GM19035 (cell line): ENCODE data around the gene C1QB.

Experiments used
- ATAC-seq: cut with Tn5 transposase; IDR thresholded peaks from one replicate; pipeline ENCODE4 v1.9.1; 2021; ENCODE audit not compliant: unreplicated experiment

Gene C1QB, protein sequence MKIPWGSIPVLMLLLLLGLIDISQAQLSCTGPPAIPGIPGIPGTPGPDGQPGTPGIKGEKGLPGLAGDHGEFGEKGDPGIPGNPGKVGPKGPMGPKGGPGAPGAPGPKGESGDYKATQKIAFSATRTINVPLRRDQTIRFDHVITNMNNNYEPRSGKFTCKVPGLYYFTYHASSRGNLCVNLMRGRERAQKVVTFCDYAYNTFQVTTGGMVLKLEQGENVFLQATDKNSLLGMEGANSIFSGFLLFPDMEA

DNA sequence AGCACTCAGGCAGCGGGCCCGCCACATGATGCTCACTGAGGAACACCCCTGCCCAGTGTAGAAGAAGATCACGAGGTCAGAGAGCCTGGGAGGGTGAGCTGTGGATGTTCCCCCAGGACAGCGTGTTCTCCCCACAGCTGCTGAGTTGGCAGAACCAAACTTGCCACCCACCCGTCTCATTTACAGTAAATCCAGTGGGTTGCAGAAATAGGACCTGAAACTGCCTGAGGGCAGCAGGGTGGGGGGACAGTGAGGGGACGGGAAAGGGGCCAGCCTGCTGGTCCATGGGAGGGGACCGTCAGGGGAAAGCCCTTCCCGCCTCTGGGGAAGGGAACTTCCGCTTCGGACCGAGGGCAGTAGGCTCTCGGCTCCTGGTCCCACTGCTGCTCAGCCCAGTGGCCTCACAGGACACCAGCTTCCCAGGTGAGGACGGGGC lies at the start of gene C1QB:
TSS of gene C1QB (plus strand) at position 356 of the 436 bp plus-strand sequence. CDS start 6,227 bp downstream, outside the sequence.
- ATAC-seq: no peak

DNA sequence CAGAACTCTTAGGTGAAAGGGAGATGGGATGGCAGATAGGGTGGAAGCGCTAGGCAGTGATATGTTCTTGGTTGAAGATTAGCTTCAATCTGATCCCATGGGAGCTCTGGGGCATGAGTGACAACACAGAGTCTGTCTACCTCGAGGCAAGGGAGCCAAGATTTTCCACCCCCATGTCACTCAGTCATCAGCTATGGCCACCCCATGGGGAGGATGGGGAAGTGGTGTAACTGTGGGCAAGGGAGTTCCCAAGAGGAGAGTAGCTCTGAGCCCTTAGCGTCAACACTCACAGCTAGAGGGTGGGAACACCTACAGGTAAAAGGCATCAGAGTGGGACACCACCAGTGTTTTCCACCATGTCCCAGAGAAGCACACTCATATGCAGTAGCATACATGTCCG lies 46.9 kb upstream of the C1QB start:
- ATAC-seq: no peak

DNA sequence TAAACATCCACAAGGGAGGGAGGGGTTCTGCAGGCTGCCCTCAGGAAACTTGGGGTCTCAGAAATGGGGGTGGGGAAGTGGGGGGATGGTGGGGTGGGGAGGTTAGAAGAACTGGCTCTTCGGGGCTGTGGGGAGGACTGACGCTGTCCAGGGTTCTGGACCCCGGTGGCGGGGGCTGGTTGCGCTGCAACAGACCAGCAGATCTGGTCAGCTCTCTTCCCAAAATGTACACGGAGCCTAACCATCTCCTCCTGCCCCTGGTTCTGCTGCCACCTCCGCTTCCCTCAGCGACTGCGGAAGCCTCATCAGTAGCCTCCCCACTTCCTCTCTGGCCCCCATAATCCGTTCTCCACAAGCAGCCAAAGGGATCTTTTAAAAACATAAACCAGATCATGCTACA lies 45.9 kb upstream of the C1QB start:
- ATAC-seq: no peak

DNA sequence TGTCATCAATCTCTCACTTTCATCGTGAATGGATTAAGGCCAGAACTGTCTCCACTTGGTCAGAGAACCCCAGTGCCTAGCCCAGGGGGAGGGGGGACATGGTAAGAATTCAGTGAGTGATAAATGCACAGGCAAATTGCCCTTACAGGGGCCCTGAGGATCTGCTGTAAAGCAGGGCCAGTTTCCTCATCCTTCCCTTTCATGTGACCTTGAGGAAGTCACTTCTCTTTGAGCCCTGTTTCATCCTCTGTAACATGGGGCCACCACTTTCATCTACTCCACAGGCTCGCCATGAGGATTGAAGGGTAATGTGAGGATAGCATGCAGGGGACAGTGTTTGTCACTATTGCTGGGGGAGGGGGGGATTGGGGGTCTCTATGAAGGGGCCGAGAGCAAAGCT lies 44.7 kb upstream of the C1QB start:
- no peak for ATAC-seq

DNA sequence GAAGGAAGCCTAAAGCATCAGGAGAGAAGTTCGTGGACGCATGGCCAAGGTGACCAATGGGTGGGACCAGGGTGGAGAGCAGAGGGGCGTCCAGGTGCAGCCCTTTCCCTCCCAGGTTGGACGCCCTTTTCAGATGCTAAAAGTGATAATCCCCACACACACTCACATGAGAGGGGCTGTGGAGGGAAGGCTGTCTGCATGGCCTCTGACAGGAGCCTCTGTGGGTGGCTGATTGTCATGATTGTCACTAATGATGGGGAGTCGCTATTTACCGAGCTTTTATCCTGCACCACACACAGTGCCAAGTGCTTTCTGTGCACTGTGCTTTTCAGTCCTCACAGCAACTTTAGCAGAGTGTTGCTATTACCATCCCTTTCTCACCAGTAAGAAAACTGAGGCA lies 43.7 kb upstream of the C1QB start:
- ATAC-seq: no peak

DNA sequence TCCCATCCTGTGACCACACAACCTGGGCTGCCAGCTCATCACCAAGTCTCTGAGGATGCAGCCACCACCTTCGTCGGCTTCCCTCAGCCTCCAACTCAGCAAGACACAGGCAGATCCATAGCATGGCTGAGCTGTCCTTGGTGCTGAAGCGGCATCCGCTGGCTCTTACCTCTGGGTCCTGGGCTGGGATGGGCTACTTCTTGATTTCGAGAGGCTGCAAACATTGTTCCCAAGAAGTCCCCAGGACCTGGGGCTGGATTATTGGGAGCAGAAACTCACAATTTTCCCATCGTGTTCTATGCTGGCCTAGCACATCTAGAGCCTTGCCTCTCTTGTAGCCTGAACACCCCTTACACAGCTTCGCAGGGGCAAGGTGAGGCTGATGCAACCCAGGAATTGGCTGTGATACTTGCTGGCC lies 41.5 kb upstream of the C1QB start:
- no peak for ATAC-seq

DNA sequence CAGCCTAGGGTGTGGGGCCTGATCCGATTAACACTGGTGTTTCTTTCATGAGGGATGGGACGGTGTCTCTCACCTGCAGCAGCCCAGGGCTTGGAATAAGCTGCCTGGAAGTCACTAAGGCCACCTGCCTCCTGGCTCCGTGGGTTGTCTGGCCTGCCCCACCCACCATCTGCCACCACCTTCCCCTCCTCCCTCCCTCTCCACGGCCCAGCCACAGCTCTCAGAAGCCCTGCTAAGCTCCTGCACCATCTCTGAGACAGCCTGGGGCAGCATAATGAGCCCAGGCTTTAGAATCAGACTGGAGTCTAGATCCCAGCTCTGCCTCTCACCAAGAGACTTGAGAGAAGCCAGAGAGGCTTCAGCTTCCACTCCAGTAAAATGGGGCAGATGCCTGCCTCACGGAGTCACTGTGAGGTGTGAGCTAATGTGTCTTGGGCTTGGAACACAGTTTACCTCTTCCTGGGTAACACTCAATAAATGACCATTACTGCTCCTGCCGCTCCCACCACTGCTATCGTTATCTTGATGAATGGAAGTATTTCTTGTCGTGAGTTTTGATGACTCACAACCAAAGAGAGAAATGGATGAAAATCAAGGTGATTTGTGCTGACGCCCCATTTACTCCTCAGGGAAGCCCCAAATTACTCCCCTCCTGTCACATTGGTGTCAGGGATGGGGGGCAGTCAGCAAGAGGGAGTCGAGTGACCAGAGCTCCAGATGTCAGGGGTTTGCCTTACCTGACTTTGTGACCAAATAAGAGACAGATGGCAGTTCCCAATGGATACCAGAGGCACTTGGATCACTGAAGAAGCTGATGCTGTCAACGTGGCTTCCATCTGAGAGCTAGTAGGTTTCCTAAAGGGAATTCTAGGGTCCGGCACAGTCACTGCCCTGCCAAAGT lies 40.1 kb upstream of the C1QB start:
- no peak for ATAC-seq

DNA sequence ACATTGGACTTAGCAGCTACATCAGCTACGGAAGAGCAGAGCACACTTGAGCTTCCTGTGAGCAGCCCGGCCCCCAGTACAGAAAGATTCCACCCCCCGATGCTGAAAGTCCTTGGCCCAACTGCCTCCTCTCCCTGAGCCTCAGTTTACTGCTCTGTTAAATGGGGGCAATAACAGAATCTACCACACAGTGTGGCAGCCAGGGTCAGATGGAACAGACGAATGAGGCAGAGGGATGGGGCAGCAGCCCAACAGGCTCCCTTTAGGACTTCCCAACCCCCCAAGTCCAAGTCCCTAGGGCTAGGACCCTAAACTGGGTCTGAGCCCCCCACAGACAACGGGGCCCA lies 39.5 kb upstream of the C1QB start:
- ATAC-seq: no peak

DNA sequence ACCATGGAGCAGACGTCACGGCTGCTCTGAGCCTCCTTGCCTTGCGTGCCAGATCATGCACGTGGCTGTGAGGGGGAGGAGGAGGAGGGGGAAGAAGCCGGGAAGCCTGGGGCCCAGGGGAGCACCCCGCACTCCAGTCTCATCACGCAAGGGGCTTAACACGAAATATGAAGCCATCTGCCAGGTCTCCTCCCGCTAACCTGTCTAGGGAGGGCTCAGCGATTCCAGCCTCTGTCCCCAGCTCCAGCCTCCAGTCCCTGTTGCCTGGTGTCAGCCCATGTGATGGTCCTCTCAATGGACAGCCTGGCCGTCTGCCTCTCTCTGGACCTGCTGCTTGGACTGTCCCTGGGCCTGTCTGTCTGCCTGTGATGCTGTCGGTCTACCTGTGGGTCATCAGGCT lies 39.1 kb upstream of the C1QB start:
- ATAC-seq: no peak

DNA sequence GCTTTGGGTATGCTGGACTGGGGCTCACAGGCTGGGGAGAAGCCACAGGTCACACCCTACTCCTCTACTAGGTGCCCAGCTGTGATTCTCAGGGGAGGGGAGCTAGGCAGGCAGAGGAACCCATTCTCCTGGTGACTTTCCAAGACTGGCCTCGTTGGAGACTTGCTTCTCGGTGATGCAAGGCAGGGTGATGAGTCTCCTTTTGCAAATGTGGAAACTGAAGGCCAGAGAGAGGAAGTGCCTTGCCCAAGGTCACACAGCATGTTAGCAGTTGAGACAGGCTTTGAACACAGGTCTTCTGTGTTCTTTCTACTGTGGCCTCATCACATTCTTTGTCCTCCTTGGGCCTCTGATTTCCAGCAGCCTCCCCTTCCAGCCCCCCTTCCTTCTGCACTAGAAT lies 37.1 kb upstream of the C1QB start:
- ATAC-seq: no peak

DNA sequence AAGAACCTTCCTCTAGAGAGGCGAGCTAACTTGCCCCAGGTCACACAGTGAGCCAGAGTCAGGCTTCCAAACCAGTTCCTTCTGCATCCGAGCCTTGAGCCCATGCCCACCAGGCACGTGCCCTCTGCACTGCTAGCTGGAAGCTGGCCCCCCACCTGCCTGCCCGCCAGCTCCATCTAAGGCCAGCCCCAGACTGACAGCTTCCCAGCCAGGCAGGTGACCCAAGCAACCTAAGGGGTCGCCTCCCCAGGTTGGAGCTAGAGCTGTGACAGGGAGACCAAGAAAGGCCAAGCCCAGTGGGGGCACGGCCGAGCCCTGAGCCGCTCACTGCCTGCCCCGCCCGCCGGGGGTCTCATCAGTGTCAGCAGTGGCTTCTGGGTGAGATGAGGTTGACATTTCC lies 36.5 kb upstream of the C1QB start:
- ATAC-seq: no peak

DNA sequence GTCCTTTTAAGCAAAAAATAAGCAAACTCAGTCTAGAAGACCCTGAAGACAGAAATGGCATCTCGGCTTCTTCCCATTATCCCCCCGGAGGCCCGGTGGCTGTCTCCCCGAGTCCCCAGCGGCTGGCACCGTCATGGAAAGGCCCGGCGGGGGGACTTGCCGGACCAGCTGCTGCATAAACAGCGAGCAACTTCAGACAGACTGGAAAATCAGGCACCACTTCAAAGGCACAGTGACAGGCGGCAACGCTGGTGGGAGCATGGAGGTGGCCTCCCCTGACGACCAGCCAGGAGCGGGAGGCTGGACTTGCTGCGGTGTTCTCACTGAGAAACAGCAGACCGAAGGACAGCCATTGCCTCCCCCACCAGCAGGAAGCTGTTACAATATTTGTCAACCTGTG lies 35.0 kb upstream of the C1QB start:
- ATAC-seq: no peak

DNA sequence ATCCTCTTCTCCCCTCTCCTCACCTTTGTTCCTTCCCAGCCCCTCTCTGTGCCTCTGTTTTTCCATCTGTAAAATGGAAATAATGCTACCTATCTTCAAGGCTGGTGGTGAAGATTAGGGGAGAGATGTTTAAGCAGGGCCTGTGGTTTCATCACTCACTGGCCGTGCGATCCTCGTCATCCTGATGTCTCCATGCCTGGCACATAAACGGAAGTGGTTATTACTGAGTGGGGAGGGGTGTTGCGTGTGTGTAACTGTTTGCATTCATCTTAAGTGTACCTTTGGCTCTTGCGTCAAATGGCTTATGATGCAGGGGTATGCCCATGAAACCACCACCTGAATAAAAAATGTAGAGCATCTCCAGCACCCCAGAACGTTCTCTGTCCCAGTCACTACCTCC lies 33.8 kb upstream of the C1QB start:
- no peak for ATAC-seq

DNA sequence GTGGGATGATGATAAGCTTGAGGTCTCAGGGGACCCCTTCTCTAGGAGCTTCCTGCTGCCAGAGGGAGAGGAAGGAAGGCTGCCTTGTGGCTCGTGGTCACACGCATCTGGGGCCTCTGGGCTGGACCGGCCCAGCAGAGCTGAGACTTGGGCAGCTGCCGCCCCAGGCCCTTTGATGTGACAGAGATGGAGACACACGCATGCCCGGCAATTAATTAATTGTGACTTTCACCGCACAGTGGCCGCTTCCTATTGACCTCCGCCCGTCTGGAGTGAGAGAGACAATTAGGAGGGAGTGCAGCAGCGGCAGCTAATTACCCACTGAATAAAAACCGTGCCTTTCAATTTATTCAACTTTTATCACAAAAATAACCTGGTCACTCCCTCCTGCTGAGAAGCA lies 33.2 kb upstream of the C1QB start:
- ATAC-seq: no peak

DNA sequence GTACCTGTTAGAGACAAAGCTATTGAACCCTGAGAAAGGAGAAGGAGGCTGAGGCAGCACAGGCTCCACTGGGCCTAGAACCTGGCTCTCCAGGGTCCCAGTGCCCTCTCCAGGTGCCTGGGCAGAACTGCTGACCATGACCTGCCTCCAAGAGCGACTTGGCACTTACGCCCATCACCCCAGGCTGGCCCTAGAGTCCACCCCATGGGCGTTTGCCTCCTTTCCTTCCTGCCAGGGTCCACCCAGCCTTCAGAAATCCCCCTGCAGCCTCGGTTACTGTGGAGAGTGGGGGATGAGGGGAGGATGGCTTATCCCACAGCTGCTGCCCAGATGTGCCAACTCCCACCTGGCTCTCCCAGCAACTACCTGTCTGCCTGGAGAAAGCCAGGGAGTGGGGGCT lies 31.3 kb upstream of the C1QB start:
- no peak for ATAC-seq

DNA sequence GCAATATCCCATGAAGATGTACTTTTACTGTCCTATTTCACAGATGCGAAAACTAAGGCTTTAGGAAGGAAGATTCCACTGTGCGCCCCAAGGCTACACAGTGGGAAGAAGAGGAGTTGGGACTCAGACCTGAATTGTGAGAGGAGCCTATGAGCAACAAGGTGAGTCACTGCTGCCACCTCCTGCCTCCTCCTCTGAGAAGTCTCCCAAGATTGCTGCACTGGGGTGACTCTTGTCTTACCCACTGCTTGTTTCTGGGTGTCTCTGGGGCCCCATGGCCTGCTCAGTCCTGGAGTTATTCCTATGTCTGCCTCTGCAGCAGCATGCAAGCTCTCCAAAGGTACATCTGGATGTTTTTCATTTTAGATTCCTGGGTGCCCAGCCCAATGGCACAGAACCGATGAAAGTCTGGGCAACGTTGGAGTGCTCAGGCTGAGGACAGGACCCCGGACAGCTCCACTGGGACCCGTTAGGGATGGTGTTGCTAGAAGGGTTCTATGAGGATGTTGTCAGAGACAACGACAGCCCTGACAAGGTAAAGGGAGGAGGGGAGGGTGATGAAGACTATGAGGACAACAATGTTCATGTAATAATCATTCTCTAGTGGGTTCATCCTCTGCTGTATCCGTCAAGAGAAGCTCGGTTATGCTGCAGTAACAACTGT lies 27.6 kb upstream of the C1QB start:
- no peak for ATAC-seq

DNA sequence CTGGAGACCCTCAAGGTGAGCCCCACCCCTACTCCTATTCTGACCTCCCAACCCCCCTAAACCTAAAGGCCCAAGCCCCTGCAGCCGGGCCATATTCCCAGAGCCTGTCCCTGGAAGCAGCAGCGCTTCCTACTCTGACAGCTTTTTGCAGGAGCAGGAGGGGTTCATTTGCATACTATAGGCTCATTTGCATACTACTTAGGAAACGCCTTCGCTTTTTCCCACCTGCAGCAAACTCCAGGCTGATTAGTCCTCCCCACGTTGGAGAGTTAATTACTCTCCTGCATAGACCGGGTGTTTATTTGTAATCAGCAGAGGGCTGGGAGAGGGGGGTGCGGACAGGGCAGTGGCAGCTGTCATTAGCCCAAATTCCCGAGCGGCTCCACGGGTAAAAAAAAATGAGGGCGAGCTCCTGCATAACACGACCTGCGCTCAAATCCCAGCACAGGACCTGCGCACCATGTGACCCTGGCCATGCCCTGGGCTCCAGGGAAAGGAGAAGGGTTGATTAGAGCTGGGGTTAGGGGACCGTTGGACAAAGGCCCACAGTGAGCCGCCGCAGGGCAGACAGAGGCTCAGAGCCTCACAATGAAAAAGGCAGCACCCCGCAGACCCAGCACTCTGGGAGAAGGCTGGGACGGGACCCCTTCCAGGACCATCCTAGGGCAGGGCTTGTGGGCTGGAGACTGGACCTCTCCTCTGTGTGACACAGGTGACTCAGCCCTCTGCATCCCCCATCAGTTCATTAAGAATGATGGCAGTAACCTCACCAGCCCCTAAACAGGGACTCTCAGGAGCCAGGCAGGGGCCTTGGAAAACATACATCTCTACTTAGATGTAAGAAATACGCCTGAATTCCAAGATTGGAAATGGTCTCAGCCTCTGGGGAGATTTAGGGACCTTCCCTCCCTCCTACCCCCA lies 26.5 kb upstream of the C1QB start:
- ATAC-seq: no peak

DNA sequence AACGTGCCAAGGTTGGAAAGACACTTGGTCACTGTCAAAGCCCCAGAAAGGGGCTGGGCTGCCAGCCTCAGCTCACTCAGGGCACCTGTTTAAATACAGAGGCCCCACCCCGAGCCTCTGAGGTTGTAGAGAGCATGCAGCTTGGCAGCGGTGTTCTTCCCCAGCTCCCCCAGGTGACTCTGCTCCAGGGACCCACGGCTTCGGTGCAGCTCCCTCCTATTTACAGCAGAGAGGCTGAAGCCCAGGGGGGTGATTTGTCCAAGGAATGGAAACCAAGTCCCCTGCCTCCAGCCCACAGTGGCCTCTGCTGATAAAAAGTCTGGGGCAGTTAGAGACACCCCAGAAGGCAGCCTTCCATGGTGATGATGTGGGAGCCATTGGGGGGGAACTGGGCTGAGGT lies 25.7 kb upstream of the C1QB start:
- ATAC-seq: no peak

DNA sequence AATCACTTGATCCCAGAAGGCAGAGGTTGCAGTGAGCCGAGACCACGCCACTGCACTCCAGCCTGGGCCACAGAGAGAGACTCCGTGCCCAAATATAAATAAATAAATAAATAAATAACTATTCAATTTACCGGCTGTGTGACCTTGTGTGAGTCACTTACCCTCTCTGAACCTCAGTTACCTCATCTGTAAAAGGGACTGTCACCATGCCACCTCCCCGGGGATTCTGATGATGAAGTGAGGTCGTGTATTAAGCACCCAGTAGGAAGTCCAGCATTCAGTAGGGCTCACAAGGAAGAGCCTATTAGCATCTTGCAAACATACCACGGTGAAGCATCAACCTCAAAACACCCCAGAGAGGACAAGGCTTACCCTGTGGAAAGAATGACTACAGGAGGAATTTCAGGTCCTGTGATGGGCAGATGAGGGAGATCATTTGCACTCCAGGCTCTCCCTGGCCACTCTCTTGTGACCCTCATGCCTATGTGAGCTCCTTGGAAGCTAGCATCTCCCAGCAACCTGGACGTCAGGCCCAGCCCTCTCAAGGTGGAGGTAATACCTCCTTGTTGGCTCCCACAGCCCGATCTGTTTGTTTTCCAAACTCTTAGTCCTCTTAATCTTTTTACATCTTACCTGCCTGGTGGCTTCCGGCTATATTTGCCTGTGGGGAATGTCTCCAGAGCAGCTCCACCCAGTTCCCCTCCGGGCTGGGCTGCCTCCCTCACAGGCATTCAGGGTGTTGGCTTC lies 24.2 kb upstream of the C1QB start:
- no peak for ATAC-seq

DNA sequence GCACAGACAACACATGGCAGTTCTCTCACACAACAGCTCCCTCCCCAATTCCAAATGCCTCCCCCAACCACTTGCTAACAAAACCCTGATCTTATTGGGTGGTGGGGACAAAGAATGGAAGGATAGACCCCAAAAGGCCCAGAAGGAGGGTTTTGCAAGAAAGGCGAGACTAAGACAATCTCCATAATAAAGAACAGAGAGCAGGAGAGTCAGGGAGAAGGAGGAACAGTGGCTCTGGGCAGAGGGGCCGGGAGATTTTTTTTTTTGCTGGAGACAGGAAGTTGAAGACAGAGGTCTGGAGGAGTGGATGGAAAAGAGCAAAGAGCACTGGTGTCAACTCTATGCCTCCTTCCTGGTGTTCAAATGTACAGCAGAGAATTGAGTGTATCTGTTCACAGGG lies 23.1 kb upstream of the C1QB start:
- ATAC-seq: no peak
